CD14-positive monocyte (primary cell): ENCODE results near the gene ENTPD2. TPM values are rescaled to one million over a fixed set of nuclear protein-coding genes. Genes with fewer than 3 reads are reported as not detected.
A peak's percentile ranks its signal among the peaks of the same experiment; 100 is the strongest.

ENCODE experiments used
- DNase-seq, 3 donors: peaks; one replicate each; pipeline ENCODE4 v3.0.0-alpha.2; 2011 to 2022
- H2AFZ ChIP-seq: 2 replicates; pipeline ENCODE4 v1.6.0; 2012; ENCODE audit warnings: mild to moderate bottlenecking, low read depth, low read length, inconsistent platforms; ENCODE audit not compliant: insufficient read depth, poor library complexity, severe bottlenecking
- H3K27ac ChIP-seq, 2 donors: 1 replicate in 1 of 2; 2 replicates in 1 of 2; pipeline ENCODE4 v1.5.1; 2012 to 2013; ENCODE audit warnings: low read length in 2 of 2, control low read depth in 1 of 2, inconsistent platforms in 1 of 2, low read depth in 1 of 2, mild to moderate bottlenecking in 1 of 2
- H3K27me3 ChIP-seq, 2 donors: one replicate each; pipeline versions ENCODE4 v1.6.0 to v1.6.1; 2011 to 2013; ENCODE audit warnings: low read length in 2 of 2; ENCODE audit not compliant: control insufficient read depth in 2 of 2, insufficient read depth in 2 of 2
- H3K36me3 ChIP-seq, 2 donors: replicated peaks in 1 of 2; 1 replicate in 1 of 2; 2 replicates in 1 of 2; pipeline versions ENCODE4 v1.5.1 to v1.6.1; 2012 to 2013; ENCODE audit warnings: low read length in 2 of 2, control low read depth in 1 of 2, inconsistent platforms in 1 of 2, mild to moderate bottlenecking in 1 of 2; ENCODE audit not compliant: insufficient read depth in 2 of 2, control insufficient read depth in 1 of 2
- H3K4me1 ChIP-seq, 2 donors: 1 replicate in 1 of 2; 2 replicates in 1 of 2; pipeline versions ENCODE4 v1.5.1 to v1.6.1; 2012 to 2013; ENCODE audit warnings: low read length in 2 of 2, control low read depth in 1 of 2, inconsistent platforms in 1 of 2, mild to moderate bottlenecking in 1 of 2, moderate library complexity in 1 of 2; ENCODE audit not compliant: insufficient read depth in 2 of 2, control insufficient read depth in 1 of 2
- H3K4me2 ChIP-seq: replicated peaks from 2 replicates; pipeline ENCODE3; 2012; ENCODE audit warnings: low read length, moderate library complexity, mild to moderate bottlenecking; ENCODE audit not compliant: poor library complexity, severe bottlenecking; ENCODE audit errors: extremely low read depth
- H3K4me3 ChIP-seq, 3 experiments: fragments of 200-600 bp in 1 of 3; sonication (generic) in 1 of 3; replicated peaks in 1 of 3; 1 replicate in 2 of 3; 2 replicates in 1 of 3; pipeline ENCODE4 v1.5.1; 2011 to 2013; ENCODE audit warnings: low read length in 3 of 3, mild to moderate bottlenecking in 3 of 3, control low read depth in 2 of 3, low read depth in 2 of 3, inconsistent platforms in 1 of 3, moderate library complexity in 1 of 3
- H3K79me2 ChIP-seq: 2 replicates; pipeline ENCODE4 v1.6.0; 2012; ENCODE audit warnings: mild to moderate bottlenecking, control low read depth, inconsistent platforms, low read length, moderate library complexity; ENCODE audit not compliant: insufficient read depth
- H3K9ac ChIP-seq: 2 replicates; pipeline ENCODE4 v1.6.0; 2017; ENCODE audit warnings: low read length, mild to moderate bottlenecking; ENCODE audit not compliant: insufficient read depth, poor library complexity, severe bottlenecking
- H3K9me3 ChIP-seq, 2 donors: replicated peaks in 1 of 2; 1 replicate in 1 of 2; 2 replicates in 1 of 2; pipeline versions ENCODE4 v1.5.1 to v1.6.1; 2012 to 2013; ENCODE audit warnings: low read length in 2 of 2, control low read depth in 1 of 2; ENCODE audit not compliant: control insufficient read depth in 1 of 2, insufficient read depth in 1 of 2
- H4K20me1 ChIP-seq: 2 replicates; pipeline ENCODE4 v1.6.0; 2012; ENCODE audit warnings: mild to moderate bottlenecking, low read length, control low read depth, moderate library complexity; ENCODE audit not compliant: insufficient read depth
- H3K27ac Mint-ChIP-seq, 7 donors: one replicate each; pipeline ENCODE4 v1.8.0; 2020; ENCODE audit warnings: mild to moderate bottlenecking in 7 of 7, mixed read lengths in 7 of 7, moderate library complexity in 6 of 7, inconsistent platforms in 2 of 7
- H3K27me3 Mint-ChIP-seq, 3 donors: one replicate each; pipeline ENCODE4 v1.8.0; 2021 to 2022; ENCODE audit warnings: low read depth in 3 of 3, mild to moderate bottlenecking in 3 of 3, mixed read lengths in 3 of 3, moderate library complexity in 3 of 3, inconsistent platforms in 1 of 3
- H3K36me3 Mint-ChIP-seq, 2 donors: one replicate each; pipeline ENCODE4 v1.8.0; 2020; ENCODE audit warnings: mixed read lengths in 2 of 2, inconsistent platforms in 1 of 2, mild to moderate bottlenecking in 1 of 2
- H3K4me1 Mint-ChIP-seq: one replicate; pipeline ENCODE4 v1.8.0; 2020; ENCODE audit warnings: mild to moderate bottlenecking, mixed read lengths
- H3K4me3 Mint-ChIP-seq, 2 donors: one replicate each; pipeline ENCODE4 v1.8.0; 2020; ENCODE audit warnings: mild to moderate bottlenecking in 2 of 2, mixed read lengths in 2 of 2, moderate library complexity in 1 of 2
- H3K9me3 Mint-ChIP-seq, 7 donors: one replicate each; pipeline ENCODE4 v1.8.0; 2020 to 2022; ENCODE audit warnings: mixed read lengths in 7 of 7, mild to moderate bottlenecking in 6 of 7, moderate library complexity in 6 of 7, inconsistent platforms in 2 of 7
- WGBS: methylation state at CpG from one replicate; pipeline ENCODE4 v1.1.5; 2013; ENCODE audit warnings: missing lambda C conversion rate; ENCODE audit not compliant: insufficient coverage; 5-methylcytosine and 5-hydroxymethylcytosine counted together
- intact Hi-C, 2 donors: fragments of 100-400 bp; cut with micrococcal nuclease; formaldehyde crosslinking; loops; one replicate each; pipeline versions ENCODE4 v1.15.0 to v1.15.1; 2023
- polyA minus RNA-seq: library from RNA; depleted of rRNA, polyadenylated mRNA; stranded (reverse); fragments of >200 nt; gene quantifications from 2 replicates; pipeline ENCODE4 v1.2.3, GENCODE V29; 2012
- polyA plus RNA-seq, 3 donors: library from polyadenylated mRNA; depleted of rRNA in 1 of 3; unstranded in 2 of 3; stranded (reverse) in 1 of 3; fragments of 300-500 nt in 2 of 3; fragments of >200 nt in 1 of 3; fragmentation: Illumina TruSeq in 2 of 3; gene quantifications; 1 replicate in 2 of 3; 2 replicates in 1 of 3; pipeline ENCODE4 v1.2.3, GENCODE V29; 2012 to 2021
- total RNA-seq, 12 experiments: library from RNA in 1 of 12; stranded (reverse) in 1 of 12; fragments of 120-200 nt in 1 of 12; gene quantifications; one replicate each; pipeline ENCODE4 v1.2.4 and lab custom pipeline; 2013 to 2026; ENCODE audit warnings: mixed read lengths in 6 of 12, inconsistent platforms in 1 of 12
- TF ChIP-seq, protein P1 (sequence below): fragments of 200-600 bp; IDR thresholded peaks from one replicate; pipeline ENCODE4 v1.8.0; 2022; ENCODE audit warnings: antibody characterized with exemption, mild to moderate bottlenecking

Gene ENTPD2
- total RNA-seq (2013), result not detected
- polyA plus RNA-seq, result not detected
- not detected in 2 replicates for polyA minus RNA-seq
- 0 to 2.6 (median 0.07) reads per million in 11 experiments for total RNA-seq (lab: John Stamatoyannopoulos, UW)

DNA sequence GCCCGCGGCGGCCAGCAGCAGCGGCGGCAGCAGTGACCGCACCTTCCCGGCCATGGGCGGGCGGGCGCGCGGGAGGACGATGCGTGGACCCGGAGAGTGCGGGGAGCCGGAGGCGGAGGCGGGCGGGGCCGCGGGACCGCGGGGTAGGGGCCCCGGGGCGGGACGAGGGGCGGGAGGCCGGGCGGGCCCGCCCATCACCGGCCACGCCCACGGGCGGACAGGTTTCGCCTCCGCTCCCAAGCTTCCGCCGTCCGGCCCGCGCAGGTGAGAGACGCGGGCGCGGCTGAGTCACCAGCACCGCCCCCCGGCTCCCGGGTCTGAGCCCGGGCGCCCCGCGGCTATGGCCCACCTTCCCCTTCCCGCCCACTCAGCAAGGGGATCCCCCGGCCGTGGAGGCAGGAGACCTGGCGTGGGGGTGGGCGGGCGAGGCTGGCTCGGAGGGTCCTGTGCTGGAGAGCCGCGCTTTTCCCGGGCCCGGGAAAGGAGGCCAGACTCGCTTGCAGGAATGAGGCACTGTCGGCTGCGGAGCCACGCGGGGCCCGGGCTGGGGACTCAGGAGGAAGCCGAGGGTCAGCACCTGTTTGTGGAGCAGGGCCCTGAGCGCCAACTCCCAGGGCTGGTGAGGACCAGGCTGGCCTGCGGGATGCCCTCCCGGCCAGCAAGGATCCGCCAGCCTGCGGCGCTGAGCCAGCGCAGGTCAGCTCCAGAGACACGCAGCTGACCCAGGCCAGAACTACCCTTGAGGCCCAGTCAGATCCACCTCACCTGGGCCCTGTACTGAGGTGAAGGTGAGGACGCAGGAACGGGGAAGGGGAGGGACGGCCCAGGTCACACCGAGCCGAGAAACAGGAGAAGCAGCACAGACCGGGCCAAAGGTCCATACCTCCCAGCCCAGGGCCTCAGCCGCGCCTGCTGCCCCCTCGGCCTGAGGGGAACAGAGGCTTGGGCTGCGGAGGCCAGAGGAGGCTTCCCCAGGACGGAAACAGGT, at the start of gene ENTPD2:
Gene ENTPD2 (minus strand): TSS at position 118 of the 988 bp plus-strand sequence. CDS start 64 bp downstream, at position 54.
- H3K4me3 ChIP-seq, result no peak within 1 kb of the TSS
- no peaks in the 10 kb centered on the region for H3K36me3 ChIP-seq
- TF ChIP-seq, protein P1, sequence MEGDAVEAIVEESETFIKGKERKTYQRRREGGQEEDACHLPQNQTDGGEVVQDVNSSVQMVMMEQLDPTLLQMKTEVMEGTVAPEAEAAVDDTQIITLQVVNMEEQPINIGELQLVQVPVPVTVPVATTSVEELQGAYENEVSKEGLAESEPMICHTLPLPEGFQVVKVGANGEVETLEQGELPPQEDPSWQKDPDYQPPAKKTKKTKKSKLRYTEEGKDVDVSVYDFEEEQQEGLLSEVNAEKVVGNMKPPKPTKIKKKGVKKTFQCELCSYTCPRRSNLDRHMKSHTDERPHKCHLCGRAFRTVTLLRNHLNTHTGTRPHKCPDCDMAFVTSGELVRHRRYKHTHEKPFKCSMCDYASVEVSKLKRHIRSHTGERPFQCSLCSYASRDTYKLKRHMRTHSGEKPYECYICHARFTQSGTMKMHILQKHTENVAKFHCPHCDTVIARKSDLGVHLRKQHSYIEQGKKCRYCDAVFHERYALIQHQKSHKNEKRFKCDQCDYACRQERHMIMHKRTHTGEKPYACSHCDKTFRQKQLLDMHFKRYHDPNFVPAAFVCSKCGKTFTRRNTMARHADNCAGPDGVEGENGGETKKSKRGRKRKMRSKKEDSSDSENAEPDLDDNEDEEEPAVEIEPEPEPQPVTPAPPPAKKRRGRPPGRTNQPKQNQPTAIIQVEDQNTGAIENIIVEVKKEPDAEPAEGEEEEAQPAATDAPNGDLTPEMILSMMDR, result no peak
- intact Hi-C loops, result no loop called here
- H2AFZ ChIP-seq, result no peak within 1 kb of the TSS
- H3K9me3 Mint-ChIP-seq, result peaks cover 0 to 3% (median 0%) of the 10 kb centered on the region in 7 donors
- peaks cover 53 to 74% (median 57%) of the 10 kb centered on the region in 3 donors for H3K27me3 Mint-ChIP-seq
- no peak within 1 kb of the TSS for H3K27ac ChIP-seq
- peak within 1 kb of the TSS; percentile 54 for H3K4me2 ChIP-seq
- H3K4me1 ChIP-seq, result peaks cover 0 to 10% of the 10 kb centered on the region in 2 donors
- WGBS, result 21% methylated on average over 87 of the region's 90 CpGs
- no peak within 1 kb of the TSS for H3K27ac Mint-ChIP-seq
- H3K9me3 ChIP-seq, result peaks cover 0 to 5% of the 10 kb centered on the region in 2 donors
- no peaks in the 10 kb centered on the region for H3K79me2 ChIP-seq
- peaks cover 17 to 58% of the 10 kb centered on the region in 2 donors for H3K27me3 ChIP-seq
- DNase-seq, result no peak
- peak within 1 kb of the TSS in 1 of 2 donors; percentile 74 for H3K4me3 Mint-ChIP-seq
- no peak within 1 kb of the TSS for H3K9ac ChIP-seq
- peaks cover 14% of the 10 kb centered on the region for H3K4me1 Mint-ChIP-seq
- H4K20me1 ChIP-seq, result no peaks in the 10 kb centered on the region
- H3K36me3 Mint-ChIP-seq, result no peaks in the 10 kb centered on the region

DNA sequence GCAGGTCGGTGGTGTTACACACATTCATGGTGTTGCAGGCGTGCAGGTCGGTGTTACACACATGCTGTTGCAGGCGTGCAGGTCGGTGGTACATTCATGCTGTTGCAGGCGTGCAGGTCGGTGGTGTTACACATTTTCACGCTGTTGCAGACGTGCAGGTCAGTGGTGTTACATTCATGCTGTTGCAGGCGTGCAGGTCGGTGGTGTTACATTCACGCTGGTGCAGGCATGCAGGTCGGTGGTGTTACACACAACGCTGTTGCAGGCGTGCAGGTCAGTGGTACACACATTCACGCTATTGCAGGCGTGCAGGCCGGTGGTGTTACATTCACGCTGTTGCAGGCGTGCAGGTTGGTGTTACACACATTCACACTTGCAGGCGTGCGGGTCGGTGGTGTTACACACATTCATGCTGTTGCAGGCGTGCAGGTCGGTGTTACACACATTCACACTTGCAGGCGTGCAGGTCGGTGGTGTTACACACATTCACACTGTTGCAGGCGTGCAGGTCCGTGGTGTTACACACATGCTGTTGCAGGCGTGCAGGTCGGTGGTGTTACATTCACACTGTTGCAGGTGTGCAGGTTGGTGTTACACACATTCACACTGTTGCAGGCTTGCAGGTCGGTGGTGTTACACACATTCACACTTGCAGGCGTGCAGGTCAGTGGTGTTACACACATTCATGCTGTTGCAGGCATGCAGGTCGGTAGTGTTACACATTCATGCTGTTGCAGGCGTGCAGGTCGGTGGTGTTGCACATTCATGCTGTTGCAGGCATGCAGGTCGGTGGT, 49.5 kb upstream of the ENTPD2 start:
- H3K27me3 Mint-ChIP-seq, result peaks cover 0 to 1% (median 0%) of the 10 kb centered on the region in 3 donors
- H3K27ac ChIP-seq, result no peak overlapping the region
- no peak overlapping the region for H2AFZ ChIP-seq
- peaks cover 90 to 98% of the 10 kb centered on the region in 2 donors for H3K36me3 ChIP-seq
- H3K36me3 Mint-ChIP-seq, result peaks cover 19 to 22% of the 10 kb centered on the region in 2 donors
- no peaks in the 10 kb centered on the region for H3K27me3 ChIP-seq
- intact Hi-C loops, result no loop called here
- peaks cover 4% of the 10 kb centered on the region for H4K20me1 ChIP-seq
- H3K9ac ChIP-seq, result no peak overlapping the region
- H3K4me3 ChIP-seq, result no peak overlapping the region
- peaks cover 10 to 27% of the 10 kb centered on the region in 2 donors for H3K9me3 ChIP-seq
- peaks cover 0 to 3% (median 0%) of the 10 kb centered on the region in 7 donors for H3K9me3 Mint-ChIP-seq
- no peak for DNase-seq
- H3K4me3 Mint-ChIP-seq, result no peak overlapping the region
- H3K4me1 ChIP-seq, result no peaks in the 10 kb centered on the region
- H3K4me1 Mint-ChIP-seq, result no peaks in the 10 kb centered on the region
- no peak overlapping the region for H3K27ac Mint-ChIP-seq
- H3K79me2 ChIP-seq, result no peaks in the 10 kb centered on the region
- TF ChIP-seq, protein P1, result no peak
- 93% methylated on average over 37 of the region's 37 CpGs for WGBS
- no peak overlapping the region for H3K4me2 ChIP-seq
